GM13976 (cell line): ENCODE results near the gene F11.

Source experiments
- DNase-seq: peaks from one replicate; pipeline ENCODE4 v3.0.0; 2012; ENCODE audit warnings: low spot score
- CTCF ChIP-seq: IDR thresholded peaks from 2 replicates; pipeline ENCODE4 v1.5.1; 2012; ENCODE audit warnings: borderline replicate concordance, mild to moderate bottlenecking; ENCODE audit not compliant: insufficient read depth; ENCODE audit errors: extremely low read depth, missing control alignments, control extremely low read depth
- in situ Hi-C: fragments of 300-500 bp; cut with MboI; formaldehyde crosslinking; loops from one replicate; pipeline ENCODE4 v1.12.0; 2022; ENCODE audit warnings: low sequenced_read_pairs, mixed read lengths, inconsistent platforms; ENCODE audit not compliant: unreplicated experiment

Gene F11

GRCh38 chr4:186286581-186286980 lies 20.6 kb downstream of the F11 start:
- no peak for DNase-seq
- in situ Hi-C loops, result loop anchor here (25.0 kb wide), 1 partner anchor 301 kb away; no protein-coding TSS in a partner anchor
- TF ChIP-seq CTCF, result no peak

- no peak for DNase-seq
- in situ Hi-C loops, result loop anchor here (25.0 kb wide), 1 partner anchor 296 kb away; no protein-coding TSS in a partner anchor
- TF ChIP-seq CTCF, result no peak
These were observed 25.4 kb downstream of the F11 start for GRCh38 chr4:186291256-186291890.

- DNase-seq, result no peak
- no peak for TF ChIP-seq CTCF
- in situ Hi-C loops, result loop anchor here (25.0 kb wide), 1 partner anchor 293 kb away; no protein-coding TSS in a partner anchor
These were observed 28.2 kb downstream of the F11 start for GRCh38 chr4:186294160-186294559.

- no peak for TF ChIP-seq CTCF
- in situ Hi-C loops, result loop anchor here (25.0 kb wide), 1 partner anchor 291 kb away; no protein-coding TSS in a partner anchor
- no peak for DNase-seq
These were observed 30.5 kb downstream of the F11 start for GRCh38 chr4:186296481-186296880.

GRCh38 chr4:186297013-186297645 lies 31.1 kb downstream of the F11 start:
- in situ Hi-C loops, result loop anchor here (25.0 kb wide), 1 partner anchor 290 kb away; no protein-coding TSS in a partner anchor
- DNase-seq, result peak; percentile 74
- peak; percentile 51 for TF ChIP-seq CTCF

GRCh38 chr4:186298031-186298647 lies 32.1 kb downstream of the F11 start:
- in situ Hi-C loops, result loop anchor here (25.0 kb wide), 1 partner anchor 289 kb away; no protein-coding TSS in a partner anchor
- TF ChIP-seq CTCF, result no peak
- peak; percentile 28 for DNase-seq
